ENCODE results near the gene AASDH.
A peak's percentile ranks its signal among the peaks of the same experiment; 100 is the strongest.

- TF ChIP-seq PPARA (CRISPR knock-in tag; IDR thresholded peaks at IDR 0.05; ENCODE audit: borderline replicate concordance) (no peak), RARB (CRISPR knock-in tag; IDR thresholded peaks at IDR 0.05) (no peak), PATZ1 (CRISPR knock-in tag; IDR thresholded peaks at IDR 0.05; ENCODE audit: borderline replicate concordance) (no peak), TOX (CRISPR knock-in tag; IDR thresholded peaks at IDR 0.05; ENCODE audit: borderline replicate concordance) (no peak), TCF4 (CRISPR knock-in tag; IDR thresholded peaks at IDR 0.05; ENCODE audit: borderline replicate concordance) (no peak), SNAI2 (CRISPR knock-in tag; IDR thresholded peaks at IDR 0.05) (no peak), ZFP3 (CRISPR knock-in tag; IDR thresholded peaks at IDR 0.05) (0 out of 2 replicates have a peak, but pooled peaks have one; percentile 24), CSRNP3 (CRISPR knock-in tag; IDR thresholded peaks at IDR 0.05) (no peak), CREB5 (CRISPR knock-in tag; IDR thresholded peaks at IDR 0.05; ENCODE audit: low read depth) (no peak), ZNF70 (CRISPR knock-in tag; IDR thresholded peaks at IDR 0.05) (no peak), GLIS3 (CRISPR knock-in tag; IDR thresholded peaks at IDR 0.05) (no peak), ESRRG (CRISPR knock-in tag; IDR thresholded peaks at IDR 0.05) (no peak)
Observed at GRCh38 chr4:56435140-56435926, 48.0 kb upstream of the AASDH start, which contains the start of gene PPAT.
